IMR-90 (cell line): ENCODE measurements around the gene TLR6.

Experiments
- MXI1 ChIP-seq: IDR thresholded peaks from 2 replicates; pipeline ENCODE4 v1.6.1; 2012; ENCODE audit warnings: low read depth, mild to moderate bottlenecking, low read length, moderate library complexity, borderline replicate concordance
- RAD21 ChIP-seq: IDR thresholded peaks from 2 replicates; pipeline ENCODE4 v1.6.1; 2012; ENCODE audit warnings: low read length, improper control_type of control experiment
- TF ChIP-seq, protein P1 (sequence below): conservative IDR thresholded peaks from 2 replicates; pipeline ENCODE4 v1.5.1; 2012; ENCODE audit warnings: mild to moderate bottlenecking, low read depth, low read length, improper control_type of control experiment

DNA sequence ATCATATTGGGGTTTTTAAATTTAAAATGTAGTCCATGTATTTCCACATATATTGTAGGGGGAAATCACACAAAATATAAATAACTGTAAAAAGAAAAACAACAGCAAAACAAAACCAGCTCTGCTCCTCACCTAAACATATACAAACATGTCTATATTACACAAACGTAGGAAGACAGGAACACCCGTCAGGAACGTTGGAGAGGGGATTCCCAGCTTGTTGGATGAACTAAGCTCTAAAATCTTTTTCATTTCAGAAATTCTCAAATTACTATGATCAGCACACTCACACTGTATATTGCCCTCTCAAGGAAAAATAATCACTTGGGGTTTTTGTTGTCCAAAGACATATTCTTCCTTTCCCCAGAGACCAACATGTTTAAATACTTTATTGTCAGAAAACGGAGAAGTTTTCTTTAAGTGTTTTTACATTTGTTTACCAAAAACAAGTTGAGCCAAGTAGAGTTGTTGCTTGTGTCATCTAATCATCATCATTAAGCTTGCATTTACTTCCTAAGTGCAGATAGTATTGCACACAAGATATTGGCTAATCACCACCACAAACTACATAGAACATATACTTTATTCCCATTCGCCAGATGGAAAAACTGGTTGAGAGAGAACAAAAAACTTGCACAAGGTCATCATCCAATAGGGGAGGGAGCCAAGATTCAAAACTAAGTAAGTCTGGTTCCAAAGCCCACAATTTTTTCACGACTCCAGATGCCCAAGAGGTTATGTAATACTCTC, 71.4 kb downstream of the TLR6 start:
- TF ChIP-seq, protein P1, sequence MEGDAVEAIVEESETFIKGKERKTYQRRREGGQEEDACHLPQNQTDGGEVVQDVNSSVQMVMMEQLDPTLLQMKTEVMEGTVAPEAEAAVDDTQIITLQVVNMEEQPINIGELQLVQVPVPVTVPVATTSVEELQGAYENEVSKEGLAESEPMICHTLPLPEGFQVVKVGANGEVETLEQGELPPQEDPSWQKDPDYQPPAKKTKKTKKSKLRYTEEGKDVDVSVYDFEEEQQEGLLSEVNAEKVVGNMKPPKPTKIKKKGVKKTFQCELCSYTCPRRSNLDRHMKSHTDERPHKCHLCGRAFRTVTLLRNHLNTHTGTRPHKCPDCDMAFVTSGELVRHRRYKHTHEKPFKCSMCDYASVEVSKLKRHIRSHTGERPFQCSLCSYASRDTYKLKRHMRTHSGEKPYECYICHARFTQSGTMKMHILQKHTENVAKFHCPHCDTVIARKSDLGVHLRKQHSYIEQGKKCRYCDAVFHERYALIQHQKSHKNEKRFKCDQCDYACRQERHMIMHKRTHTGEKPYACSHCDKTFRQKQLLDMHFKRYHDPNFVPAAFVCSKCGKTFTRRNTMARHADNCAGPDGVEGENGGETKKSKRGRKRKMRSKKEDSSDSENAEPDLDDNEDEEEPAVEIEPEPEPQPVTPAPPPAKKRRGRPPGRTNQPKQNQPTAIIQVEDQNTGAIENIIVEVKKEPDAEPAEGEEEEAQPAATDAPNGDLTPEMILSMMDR: no peak
- TF ChIP-seq MXI1 (no peak), RAD21 (no peak)
